Activated CD4-positive, alpha-beta memory T cell treated with anti-CD3 and anti-CD28 coated beads for 36 hours (primary cell): ENCODE results near the gene AGAP6. TPM values are rescaled to one million over a fixed set of nuclear protein-coding genes. Genes with fewer than 3 reads are reported as not detected.
"Not testable (repeated sequence)": the region's sequence is repeated elsewhere in the genome, so short reads cannot be mapped to it uniquely, and the experiment has no call there.

Source experiments
- CTCF ChIA-PET: fragments of 350-600 bp; sonication (Branson Sonifier 250); formaldehyde crosslinking; loops from one replicate; lab custom pipeline; 2021; ENCODE audit warnings: antibody characterized with exemption, inconsistent platforms; lab: Charles Lee
- POLR2A ChIA-PET: fragments of 350-600 bp; sonication (Branson Sonifier 250); formaldehyde crosslinking; loops from one replicate; lab custom pipeline; 2021; ENCODE audit warnings: antibody characterized with exemption; lab: Charles Lee
- DNase-seq: peaks from one replicate; pipeline ENCODE4 v3.0.0-alpha.2; 2020
- H3K27ac Mint-ChIP-seq: one replicate; pipeline ENCODE4 v1.8.0; 2021; ENCODE audit warnings: mixed read lengths
- H3K27me3 Mint-ChIP-seq: one replicate; pipeline ENCODE4 v1.8.0; 2021; ENCODE audit warnings: mixed read lengths
- H3K36me3 Mint-ChIP-seq: one replicate; pipeline ENCODE4 v1.8.0; 2021; ENCODE audit warnings: mixed read lengths
- H3K4me1 Mint-ChIP-seq: one replicate; pipeline ENCODE4 v1.8.0; 2021; ENCODE audit warnings: low read depth, mixed read lengths
- H3K4me3 Mint-ChIP-seq: one replicate; pipeline ENCODE4 v1.8.0; 2021; ENCODE audit warnings: mild to moderate bottlenecking, mixed read lengths
- H3K9me3 Mint-ChIP-seq: one replicate; pipeline ENCODE4 v1.8.0; 2021; ENCODE audit warnings: mixed read lengths
- intact Hi-C: fragments of 100-400 bp; cut with micrococcal nuclease; formaldehyde crosslinking; loops from one replicate; pipeline ENCODE4 v1.15.1; 2023
- total RNA-seq, 2 experiments: library from RNA; stranded (reverse); gene quantifications; one replicate each; pipeline ENCODE4 v1.2.3, GENCODE V29; 2021

Gene AGAP6
- total RNA-seq, 2 experiments from 2014 or later, result 11.6 to 11.8 TPM

- intact Hi-C loops, DNase-seq, CTCF ChIA-PET, POLR2A ChIA-PET, H3K4me3 Mint-ChIP-seq, H3K4me1 Mint-ChIP-seq, H3K36me3 Mint-ChIP-seq, H3K9me3 Mint-ChIP-seq, H3K27ac Mint-ChIP-seq, H3K27me3 Mint-ChIP-seq: not testable (repeated sequence)
Observed at GRCh38 chr10:49987207-49987606, 999 bp upstream of the AGAP6 start.

GRCh38 chr10:49995321-49995720 is 7.1 kb downstream of the AGAP6 start:
- intact Hi-C loops, H3K27me3 Mint-ChIP-seq, H3K27ac Mint-ChIP-seq, CTCF ChIA-PET, H3K4me1 Mint-ChIP-seq, H3K4me3 Mint-ChIP-seq, H3K36me3 Mint-ChIP-seq, POLR2A ChIA-PET, DNase-seq, H3K9me3 Mint-ChIP-seq: not testable (repeated sequence)

GRCh38 chr10:50014024-50014423 is 25.8 kb downstream of the AGAP6 start:
- DNase-seq, POLR2A ChIA-PET, CTCF ChIA-PET, H3K27ac Mint-ChIP-seq, H3K36me3 Mint-ChIP-seq, H3K4me1 Mint-ChIP-seq, H3K9me3 Mint-ChIP-seq, H3K27me3 Mint-ChIP-seq, intact Hi-C loops, H3K4me3 Mint-ChIP-seq: not testable (repeated sequence)

GRCh38 chr10:50015596-50016220 is 27.5 kb downstream of the AGAP6 start:
- CTCF ChIA-PET, H3K36me3 Mint-ChIP-seq, H3K4me3 Mint-ChIP-seq, intact Hi-C loops, H3K9me3 Mint-ChIP-seq, H3K27ac Mint-ChIP-seq, DNase-seq, H3K27me3 Mint-ChIP-seq, POLR2A ChIA-PET, H3K4me1 Mint-ChIP-seq: not testable (repeated sequence)

- POLR2A ChIA-PET, H3K9me3 Mint-ChIP-seq, H3K36me3 Mint-ChIP-seq, H3K27ac Mint-ChIP-seq, H3K4me3 Mint-ChIP-seq, intact Hi-C loops, DNase-seq, CTCF ChIA-PET, H3K4me1 Mint-ChIP-seq, H3K27me3 Mint-ChIP-seq: not testable (repeated sequence)
Observed at GRCh38 chr10:50016926-50017325, 28.7 kb downstream of the AGAP6 start.

- H3K36me3 Mint-ChIP-seq, intact Hi-C loops, H3K27ac Mint-ChIP-seq, H3K4me1 Mint-ChIP-seq, H3K27me3 Mint-ChIP-seq, DNase-seq, POLR2A ChIA-PET, CTCF ChIA-PET, H3K9me3 Mint-ChIP-seq, H3K4me3 Mint-ChIP-seq: not testable (repeated sequence)
Observed at GRCh38 chr10:50017646-50018045, 29.4 kb downstream of the AGAP6 start.

- intact Hi-C loops, CTCF ChIA-PET, H3K9me3 Mint-ChIP-seq, H3K27ac Mint-ChIP-seq, DNase-seq, H3K36me3 Mint-ChIP-seq, H3K4me1 Mint-ChIP-seq, H3K27me3 Mint-ChIP-seq, H3K4me3 Mint-ChIP-seq, POLR2A ChIA-PET: not testable (repeated sequence)
Observed at GRCh38 chr10:50019279-50019678, 31.1 kb downstream of the AGAP6 start.

- H3K36me3 Mint-ChIP-seq, intact Hi-C loops, H3K4me1 Mint-ChIP-seq, H3K27me3 Mint-ChIP-seq, H3K4me3 Mint-ChIP-seq, CTCF ChIA-PET, POLR2A ChIA-PET, H3K27ac Mint-ChIP-seq, DNase-seq, H3K9me3 Mint-ChIP-seq: not testable (repeated sequence)
Observed at GRCh38 chr10:50020451-50021024, 32.3 kb downstream of the AGAP6 start.

GRCh38 chr10:50021646-50022045 is 33.4 kb downstream of the AGAP6 start:
- DNase-seq, result no peak
- no peaks in the 10 kb centered on the region for H3K9me3 Mint-ChIP-seq
- H3K4me3 Mint-ChIP-seq, result no peak overlapping the region
- H3K4me1 Mint-ChIP-seq, result no peaks in the 10 kb centered on the region
- H3K27ac Mint-ChIP-seq, result no peak overlapping the region
- CTCF ChIA-PET, result no interaction called here
- intact Hi-C loops, result no loop called here
- POLR2A ChIA-PET, result no interaction called here
- peaks cover 17% of the 10 kb centered on the region for H3K27me3 Mint-ChIP-seq
- H3K36me3 Mint-ChIP-seq, result no peaks in the 10 kb centered on the region

- DNase-seq, CTCF ChIA-PET, H3K27ac Mint-ChIP-seq, intact Hi-C loops, H3K4me3 Mint-ChIP-seq, H3K36me3 Mint-ChIP-seq, H3K4me1 Mint-ChIP-seq, POLR2A ChIA-PET, H3K9me3 Mint-ChIP-seq: not testable (repeated sequence)
- peaks cover 26% of the 10 kb centered on the region for H3K27me3 Mint-ChIP-seq
Observed at GRCh38 chr10:50024716-50025383, 36.6 kb downstream of the AGAP6 start.

GRCh38 chr10:50025627-50026026 is 37.4 kb downstream of the AGAP6 start:
- H3K4me3 Mint-ChIP-seq, result no peak overlapping the region
- CTCF ChIA-PET, result no interaction called here
- H3K9me3 Mint-ChIP-seq, result no peaks in the 10 kb centered on the region
- POLR2A ChIA-PET, result no interaction called here
- no peaks in the 10 kb centered on the region for H3K36me3 Mint-ChIP-seq
- H3K27ac Mint-ChIP-seq, result no peak overlapping the region
- H3K4me1 Mint-ChIP-seq, result no peaks in the 10 kb centered on the region
- peaks cover 26% of the 10 kb centered on the region for H3K27me3 Mint-ChIP-seq
- no peak for DNase-seq
- intact Hi-C loops, result no loop called here

- POLR2A ChIA-PET, result no interaction called here
- Mint-ChIP-seq H3K4me1 (no peaks in the 10 kb centered on the region), H3K9me3 (no peaks in the 10 kb centered on the region), H3K27me3 (peaks cover 26% of the 10 kb centered on the region), H3K4me3 (no peak overlapping the region), H3K27ac (no peak overlapping the region), H3K36me3 (no peaks in the 10 kb centered on the region)
- intact Hi-C loops, result no loop called here
- CTCF ChIA-PET, result no interaction called here
- no peak for DNase-seq
Observed at GRCh38 chr10:50027195-50027594, 39.0 kb downstream of the AGAP6 start.

- Mint-ChIP-seq H3K4me1 (no peaks in the 10 kb centered on the region), H3K36me3 (no peaks in the 10 kb centered on the region), H3K9me3 (no peaks in the 10 kb centered on the region), H3K4me3 (no peak overlapping the region), H3K27ac (no peak overlapping the region), H3K27me3 (peaks cover under 1% of the 10 kb centered on the region)
- ChIA-PET CTCF (no interaction called here), POLR2A (no interaction called here)
- no peak for DNase-seq
- intact Hi-C loops, result no loop called here
Observed at GRCh38 chr10:50033481-50033880, 45.3 kb downstream of the AGAP6 start.
